Cardiac fibroblast (primary cell): ENCODE measurements around the gene GAA.

ENCODE experiments used
- DNase-seq, 2 donors: peaks; one replicate each; pipeline versions ENCODE4 v3.0.0 to v3.0.0-alpha.2; 2010; ENCODE audit warnings: low read depth in 2 of 2
- H3K4me3 ChIP-seq, 2 donors: replicated peaks in 1 of 2; 1 replicate in 1 of 2; 2 replicates in 1 of 2; pipeline ENCODE4 v1.5.1; 2011; ENCODE audit warnings: low read depth in 2 of 2, low read length in 2 of 2, mild to moderate bottlenecking in 2 of 2, moderate library complexity in 1 of 2
- CTCF ChIP-seq: IDR thresholded peaks from one replicate; pipeline ENCODE4 v1.5.1; 2011; ENCODE audit warnings: low read depth, mild to moderate bottlenecking, low read length, inconsistent platforms

Gene GAA

GRCh38 chr17:80130992-80131391 lies 29.6 kb downstream of the GAA start:
- no peak for DNase-seq
- TF ChIP-seq CTCF, result no peak
- no peak overlapping the region for H3K4me3 ChIP-seq

GRCh38 chr17:80132906-80133625 lies 31.7 kb downstream of the GAA start:
- H3K4me3 ChIP-seq, result no peak overlapping the region
- no peak for TF ChIP-seq CTCF
- DNase-seq, result no peak

GRCh38 chr17:80133626-80133970 lies 32.2 kb downstream of the GAA start:
- no peak for TF ChIP-seq CTCF
- DNase-seq, result no peak

GRCh38 chr17:80137131-80137530 lies 35.8 kb downstream of the GAA start:
- DNase-seq, result no peak
- TF ChIP-seq CTCF, result no peak
- H3K4me3 ChIP-seq, result no peak overlapping the region

More at GRCh38 chr17:80133626-80133970, 32.2 kb downstream of the GAA start:
- H3K4me3 ChIP-seq, result no peak overlapping the region

GRCh38 chr17:80138856-80139426 lies 37.6 kb downstream of the GAA start:
- DNase-seq, result no peak
- no peak overlapping the region for H3K4me3 ChIP-seq
- TF ChIP-seq CTCF, result no peak

- no peak overlapping the region for H3K4me3 ChIP-seq
- no peak for DNase-seq
- no peak for TF ChIP-seq CTCF
These were observed 40.2 kb downstream of the GAA start for GRCh38 chr17:80141463-80142165.
